ENCODE measurements around the gene RNLS. TPM values are rescaled to one million over a fixed set of nuclear protein-coding genes. Genes with fewer than 3 reads are reported as not detected.
"Not testable (repeated sequence)": the region's sequence is repeated elsewhere in the genome, so short reads cannot be mapped to it uniquely, and the experiment has no call there.

RNLS gene
- total RNA-seq, 2 experiments from 2014 or later: not detected

DNA sequence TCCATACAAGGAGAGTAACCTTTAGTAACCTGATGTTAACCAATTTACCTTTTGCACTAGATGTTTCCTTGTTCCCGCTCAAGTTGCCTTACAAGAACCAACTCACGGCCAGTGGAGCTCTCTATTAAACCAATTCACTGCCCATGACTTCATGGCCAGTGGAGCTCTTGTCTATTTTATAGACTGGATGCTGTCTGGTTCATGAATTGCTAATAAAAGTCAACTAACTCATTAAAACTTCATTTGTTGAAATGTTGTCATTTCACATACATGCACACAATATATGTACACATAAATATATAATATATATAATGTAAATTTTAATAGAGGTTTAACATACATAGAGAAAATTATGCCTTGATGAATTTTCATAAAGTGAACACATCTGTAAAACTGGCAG lies 216.3 kb downstream of the RNLS start:
- Histone ChIP-seq H3K4me2 (ENCODE audit: low read length) (no peak overlapping the region), H2AFZ (ENCODE audit: low read length) (no peak overlapping the region), H3K79me2 (ENCODE audit: insufficient read depth, low read depth, low read length) (no peaks in the 10 kb centered on the region), H3K9me3 (ENCODE audit: low read length) (peaks cover 7% of the 10 kb centered on the region; the same call in 1 of the 2 replicates), H4K20me1 (ENCODE audit: insufficient read depth, low read length) (no peaks in the 10 kb centered on the region), H3K4me3 (ENCODE audit: low read depth, low read length, poor library complexity, severe bottlenecking) (no peak overlapping the region), H3K9me2 (ENCODE audit: insufficient read depth, low read length) (no peaks in the 10 kb centered on the region), H3K4me1 (ENCODE audit: insufficient read depth, low read length, poor library complexity, severe bottlenecking) (no peaks in the 10 kb centered on the region), H3K27ac (ENCODE audit: low read depth, low read length, poor library complexity, severe bottlenecking) (no peak overlapping the region), H3K36me3 (ENCODE audit: insufficient read depth, low read length) (no peaks in the 10 kb centered on the region)
- CTCF ChIA-PET (ENCODE audit: unreplicated experiment): interaction anchor here (0.7 kb wide), 1 partner anchor 11 kb away, joined by 3 read pairs; no protein-coding TSS in a partner anchor
- no TSS peak for BruUV-seq (replicated peaks)
- intact Hi-C loops (cut with micrococcal nuclease; ENCODE audit: unreplicated experiment): no loop called here
- TF ChIP-seq EZH2phosphoT487 (IDR thresholded peaks at IDR 0.05; ENCODE audit: borderline replicate concordance, low read depth, low read length): no peak
- TF ChIP-seq, protein P1, sequence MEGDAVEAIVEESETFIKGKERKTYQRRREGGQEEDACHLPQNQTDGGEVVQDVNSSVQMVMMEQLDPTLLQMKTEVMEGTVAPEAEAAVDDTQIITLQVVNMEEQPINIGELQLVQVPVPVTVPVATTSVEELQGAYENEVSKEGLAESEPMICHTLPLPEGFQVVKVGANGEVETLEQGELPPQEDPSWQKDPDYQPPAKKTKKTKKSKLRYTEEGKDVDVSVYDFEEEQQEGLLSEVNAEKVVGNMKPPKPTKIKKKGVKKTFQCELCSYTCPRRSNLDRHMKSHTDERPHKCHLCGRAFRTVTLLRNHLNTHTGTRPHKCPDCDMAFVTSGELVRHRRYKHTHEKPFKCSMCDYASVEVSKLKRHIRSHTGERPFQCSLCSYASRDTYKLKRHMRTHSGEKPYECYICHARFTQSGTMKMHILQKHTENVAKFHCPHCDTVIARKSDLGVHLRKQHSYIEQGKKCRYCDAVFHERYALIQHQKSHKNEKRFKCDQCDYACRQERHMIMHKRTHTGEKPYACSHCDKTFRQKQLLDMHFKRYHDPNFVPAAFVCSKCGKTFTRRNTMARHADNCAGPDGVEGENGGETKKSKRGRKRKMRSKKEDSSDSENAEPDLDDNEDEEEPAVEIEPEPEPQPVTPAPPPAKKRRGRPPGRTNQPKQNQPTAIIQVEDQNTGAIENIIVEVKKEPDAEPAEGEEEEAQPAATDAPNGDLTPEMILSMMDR (conservative IDR thresholded peaks at IDR 0.05; ENCODE audit: low read length): no peak
- no peak for DNase-seq (ENCODE audit: low spot score)
- POLR2A ChIA-PET: interaction anchor here (0.6 to 1.0 kb wide), 6 partner anchors 13 to 315 kb away, joined by 3 to 12 read pairs (median 4); no protein-coding TSS in a partner anchor

DNA sequence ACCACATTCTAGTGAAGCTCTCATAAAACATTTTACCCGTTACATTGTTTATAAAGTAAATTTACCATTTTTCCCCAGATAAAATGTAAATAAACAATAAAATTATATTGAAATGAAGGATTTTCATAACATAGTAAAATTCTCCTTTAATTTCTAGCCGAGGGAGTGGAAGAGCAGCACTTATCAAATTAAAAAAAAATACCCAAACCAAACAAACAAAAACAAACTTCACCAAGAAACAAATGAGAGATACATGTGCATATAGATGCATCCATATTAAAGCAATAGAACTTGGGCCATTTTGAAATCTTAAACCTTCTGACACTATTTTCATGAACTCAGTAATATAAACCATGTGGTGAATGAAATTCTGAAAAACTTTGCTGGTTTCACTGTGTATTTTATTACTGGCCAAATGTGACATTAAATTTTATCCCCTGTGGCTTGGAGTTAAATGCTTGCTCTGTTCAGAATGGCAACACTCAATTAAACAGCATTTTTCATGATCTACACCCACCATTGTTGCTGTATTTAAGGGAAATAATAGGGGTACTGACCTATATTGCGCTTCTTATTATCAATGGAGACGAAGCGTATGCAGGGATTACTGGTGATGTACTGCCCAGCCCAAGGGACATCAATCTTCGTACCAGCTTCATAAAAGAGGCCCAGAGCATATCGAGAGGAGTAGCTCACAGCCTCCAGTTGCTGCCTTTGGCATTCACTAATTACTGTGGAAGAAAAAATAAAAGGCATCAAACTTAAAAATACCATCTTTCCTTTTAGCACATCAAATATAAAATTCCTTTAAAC lies 220.9 kb downstream of the RNLS start:
- Histone ChIP-seq H3K4me2 (ENCODE audit: low read length) (no peak overlapping the region), H3K9me3 (ENCODE audit: low read length) (peaks cover 2% of the 10 kb centered on the region; the same call in 1 of the 2 replicates), H3K4me3 (ENCODE audit: low read depth, low read length, poor library complexity, severe bottlenecking) (no peak overlapping the region), H3K9me2 (ENCODE audit: insufficient read depth, low read length) (no peaks in the 10 kb centered on the region), H4K20me1 (ENCODE audit: insufficient read depth, low read length) (no peaks in the 10 kb centered on the region), H3K36me3 (ENCODE audit: insufficient read depth, low read length) (no peaks in the 10 kb centered on the region), H3K27ac (ENCODE audit: low read depth, low read length, poor library complexity, severe bottlenecking) (no peak overlapping the region), H3K79me2 (ENCODE audit: insufficient read depth, low read depth, low read length) (no peaks in the 10 kb centered on the region), H2AFZ (ENCODE audit: low read length) (no peak overlapping the region), H3K4me1 (ENCODE audit: insufficient read depth, low read length, poor library complexity, severe bottlenecking) (no peaks in the 10 kb centered on the region)
- BruUV-seq (replicated peaks): no TSS peak
- ChIA-PET CTCF (ENCODE audit: unreplicated experiment) (no interaction called here), POLR2A (interaction anchor here (0.9 to 1.2 kb wide), 3 partner anchors 9 to 24 kb away, joined by 3 to 4 read pairs (median 3); no protein-coding TSS in a partner anchor)
- TF ChIP-seq, protein P1 (conservative IDR thresholded peaks at IDR 0.05; ENCODE audit: low read length): no peak
- no peak for TF ChIP-seq EZH2phosphoT487 (IDR thresholded peaks at IDR 0.05; ENCODE audit: borderline replicate concordance, low read depth, low read length)
- intact Hi-C loops (cut with micrococcal nuclease; ENCODE audit: unreplicated experiment): no loop called here
- no peak for DNase-seq (ENCODE audit: low spot score)

DNA sequence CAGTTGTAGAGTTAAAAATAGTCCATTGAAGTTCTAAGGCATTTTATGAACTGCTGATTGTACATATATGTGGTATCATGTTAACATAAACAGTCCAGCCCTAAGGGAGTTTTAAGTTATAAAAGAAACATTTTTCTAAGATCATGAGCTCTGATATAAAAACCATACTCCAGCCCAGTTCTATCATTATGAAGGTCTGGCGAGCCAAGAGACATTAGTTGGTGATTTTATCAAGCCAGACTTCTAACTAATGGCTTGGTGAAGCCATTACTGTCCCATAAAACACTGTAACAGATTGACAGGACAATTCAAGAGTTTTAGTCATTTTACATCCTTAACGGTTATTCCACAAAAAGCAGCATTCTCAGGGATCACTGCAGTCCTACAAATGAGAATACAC lies 221.6 kb downstream of the RNLS start:
- no peaks in the 10 kb centered on the region for H3K9me3 ChIP-seq (ENCODE audit: low read length)
- no peak overlapping the region for H3K27ac ChIP-seq (ENCODE audit: low read depth, low read length, poor library complexity, severe bottlenecking)
- H3K79me2 ChIP-seq (ENCODE audit: insufficient read depth, low read depth, low read length): no peaks in the 10 kb centered on the region
- no peak overlapping the region for H3K4me3 ChIP-seq (ENCODE audit: low read depth, low read length, poor library complexity, severe bottlenecking)
- DNase-seq (ENCODE audit: low spot score): no peak
- TF ChIP-seq, protein P1 (conservative IDR thresholded peaks at IDR 0.05; ENCODE audit: low read length): no peak
- no peak for TF ChIP-seq EZH2phosphoT487 (IDR thresholded peaks at IDR 0.05; ENCODE audit: borderline replicate concordance, low read depth, low read length)
- no TSS peak for BruUV-seq (replicated peaks)
- POLR2A ChIA-PET: interaction anchor here (0.9 kb wide), 1 partner anchor 25 kb away, joined by 3 read pairs; no protein-coding TSS in a partner anchor
- intact Hi-C loops (cut with micrococcal nuclease; ENCODE audit: unreplicated experiment): no loop called here
- no peaks in the 10 kb centered on the region for H3K4me1 ChIP-seq (ENCODE audit: insufficient read depth, low read length, poor library complexity, severe bottlenecking)
- H4K20me1 ChIP-seq (ENCODE audit: insufficient read depth, low read length): no peaks in the 10 kb centered on the region
- CTCF ChIA-PET (ENCODE audit: unreplicated experiment): no interaction called here
- no peaks in the 10 kb centered on the region for H3K9me2 ChIP-seq (ENCODE audit: insufficient read depth, low read length)
- H3K4me2 ChIP-seq (ENCODE audit: low read length): no peak overlapping the region
- no peak overlapping the region for H2AFZ ChIP-seq (ENCODE audit: low read length)
- no peaks in the 10 kb centered on the region for H3K36me3 ChIP-seq (ENCODE audit: insufficient read depth, low read length)

DNA sequence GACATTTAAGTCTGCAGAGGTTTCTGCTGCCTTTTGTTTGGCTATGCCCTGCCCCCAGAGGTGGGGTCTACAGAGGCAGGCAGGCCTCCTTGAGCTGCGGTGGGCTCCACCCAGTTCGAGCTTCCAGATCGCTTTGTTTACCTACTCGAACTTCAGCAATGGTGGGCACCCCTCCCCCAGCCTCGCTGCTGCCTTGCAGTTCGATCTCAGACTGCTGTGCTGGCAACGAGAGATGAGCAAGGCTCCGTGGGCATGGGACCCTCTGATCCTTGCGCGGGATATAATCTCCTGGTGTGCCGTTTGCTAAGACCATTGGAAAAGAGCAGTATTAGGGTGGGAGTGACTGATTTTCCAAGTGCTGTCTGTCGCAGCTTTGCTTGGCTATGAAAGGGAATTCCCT lies 227.4 kb downstream of the RNLS start:
- POLR2A ChIA-PET; H3K4me3 ChIP-seq (ENCODE audit: low read depth, low read length, poor library complexity, severe bottlenecking); intact Hi-C loops (cut with micrococcal nuclease; ENCODE audit: unreplicated experiment): not testable (repeated sequence)

More for the DNA sequence above, 227.4 kb downstream of the RNLS start:
- H3K9me3 ChIP-seq (ENCODE audit: low read length); DNase-seq (ENCODE audit: low spot score); H3K36me3 ChIP-seq (ENCODE audit: insufficient read depth, low read length); H3K79me2 ChIP-seq (ENCODE audit: insufficient read depth, low read depth, low read length); H3K27ac ChIP-seq (ENCODE audit: low read depth, low read length, poor library complexity, severe bottlenecking); BruUV-seq (replicated peaks); H3K4me2 ChIP-seq (ENCODE audit: low read length); H4K20me1 ChIP-seq (ENCODE audit: insufficient read depth, low read length); CTCF ChIA-PET (ENCODE audit: unreplicated experiment); H2AFZ ChIP-seq (ENCODE audit: low read length); H3K9me2 ChIP-seq (ENCODE audit: insufficient read depth, low read length); H3K4me1 ChIP-seq (ENCODE audit: insufficient read depth, low read length, poor library complexity, severe bottlenecking): not testable (repeated sequence)

Data from OCI-LY7 (cell line).